Endothelial cell of umbilical vein (primary cell): Measurements from ENCODE around the gene PHLPP1. TPM values are rescaled to one million over a fixed set of nuclear protein-coding genes. Genes with fewer than 3 reads are reported as not detected.

Experiments used
- BruUV-seq: library from RNA; stranded (reverse); fragments of 400-500 nt; replicated peaks from 2 replicates; lab custom pipeline; 2021; lab: Mats Ljungman, UMichigan
- CTCF ChIA-PET: fragments of 300-600, 350-600 bp; sonication (Branson Sonifier 250); formaldehyde crosslinking; loops from one replicate; lab custom pipeline; 2021; ENCODE audit warnings: antibody characterized with exemption, inconsistent platforms; lab: Charles Lee
- POLR2A ChIA-PET: fragments of 300-600, 350-600 bp; sonication (Branson Sonifier 250); formaldehyde crosslinking; loops from one replicate; lab custom pipeline; 2021; ENCODE audit warnings: antibody characterized with exemption, inconsistent platforms; lab: Charles Lee
- DNase-seq: peaks from one replicate; pipeline ENCODE4 v3.0.0-alpha.2; 2011; ENCODE audit warnings: low read depth, low spot score
- FAIRE-seq: peaks from 2 replicates; lab custom pipeline; 2011; peaks lifted over from hg19 to GRCh38; lab: Jason Lieb, UNC
- H2AFZ ChIP-seq: 2 replicates; pipeline ENCODE4 v1.6.0; 2012; ENCODE audit warnings: low read depth, low read length, control low read depth, inconsistent platforms
- H3K27ac ChIP-seq: 2 replicates; pipeline ENCODE4 v1.5.1; 2011; ENCODE audit warnings: low read depth, mild to moderate bottlenecking, control low read depth, low read length, moderate library complexity; ENCODE audit not compliant: insufficient read depth
- H3K27me3 ChIP-seq, 2 experiments: 2 replicates each; pipeline versions ENCODE4 v1.6.0 to v1.6.1; 2011; ENCODE audit warnings: low read length in 2 of 2, mixed read lengths in 1 of 2; ENCODE audit not compliant: control insufficient read depth in 2 of 2, insufficient read depth in 2 of 2
- H3K36me3 ChIP-seq, 2 experiments: 2 replicates in 1 of 2; 3 replicates in 1 of 2; pipeline ENCODE4 v1.5.1; 2011; ENCODE audit warnings: low read length in 2 of 2, mild to moderate bottlenecking in 1 of 2, moderate library complexity in 1 of 2; ENCODE audit not compliant: control insufficient read depth in 2 of 2, insufficient read depth in 2 of 2; ENCODE audit errors: extremely low read depth in 1 of 2
- H3K4me1 ChIP-seq: 3 replicates; pipeline ENCODE4 v1.5.1; 2011; ENCODE audit warnings: mild to moderate bottlenecking, low read length; ENCODE audit not compliant: control insufficient read depth, insufficient read depth; ENCODE audit errors: extremely low read depth
- H3K4me2 ChIP-seq: 2 replicates; pipeline ENCODE4 v1.6.1; 2011; ENCODE audit warnings: low read length, control low read depth, mixed read lengths; ENCODE audit not compliant: insufficient read depth
- H3K4me3 ChIP-seq, 3 experiments: fragments of 200-600 bp in 1 of 3; sonication (generic), shearing (Covaris generic) in 1 of 3; replicated peaks in 1 of 3; 2 replicates each; pipeline ENCODE4 v1.5.1; 2011 to 2016; ENCODE audit warnings: control low read depth in 3 of 3, low read length in 3 of 3, mild to moderate bottlenecking in 2 of 3, inconsistent platforms in 1 of 3, low read depth in 1 of 3, moderate library complexity in 1 of 3; ENCODE audit not compliant: insufficient read depth in 1 of 3
- H3K79me2 ChIP-seq: 2 replicates; pipeline ENCODE4 v1.6.0; 2012; ENCODE audit warnings: low read length, inconsistent platforms; ENCODE audit not compliant: control insufficient read depth, insufficient read depth
- H3K9ac ChIP-seq: replicated peaks from 2 replicates; pipeline ENCODE3; 2011; ENCODE audit warnings: low read length, control low read depth; ENCODE audit not compliant: insufficient read depth; ENCODE audit errors: extremely low read depth
- H3K9me1 ChIP-seq: replicated peaks from 3 replicates; pipeline ENCODE4 v1.6.0; 2011; ENCODE audit warnings: mild to moderate bottlenecking, low read length; ENCODE audit not compliant: control insufficient read depth, insufficient read depth; ENCODE audit errors: extremely low read depth
- H3K9me3 ChIP-seq: replicated peaks from 2 replicates; pipeline ENCODE4 v1.5.1; 2012; ENCODE audit warnings: low read length, inconsistent platforms; ENCODE audit not compliant: control insufficient read depth, insufficient read depth
- H4K20me1 ChIP-seq: replicated peaks from 2 replicates; pipeline ENCODE3; 2011; ENCODE audit warnings: mild to moderate bottlenecking, low read length; ENCODE audit not compliant: control insufficient read depth, insufficient read depth; ENCODE audit errors: extremely low read depth
- EZH2 ChIP-seq: IDR thresholded peaks from 2 replicates; pipeline ENCODE4 v1.6.1; 2012; ENCODE audit warnings: borderline replicate concordance, low read depth, mild to moderate bottlenecking, moderate library complexity, low read length, inconsistent platforms; ENCODE audit not compliant: severe bottlenecking
- FOS ChIP-seq: IDR thresholded peaks from 2 replicates; pipeline ENCODE4 v1.6.1; 2011; ENCODE audit warnings: mild to moderate bottlenecking, low read length, moderate library complexity, borderline replicate concordance; ENCODE audit not compliant: insufficient read depth
- GATA2 ChIP-seq: IDR thresholded peaks from 2 replicates; pipeline ENCODE4 v1.7.0; 2011; ENCODE audit warnings: low read depth, mild to moderate bottlenecking, moderate library complexity, mixed read lengths, low read length; ENCODE audit not compliant: insufficient read length, insufficient read depth
- JUN ChIP-seq: IDR thresholded peaks from 2 replicates; pipeline ENCODE4 v1.6.1; 2011; ENCODE audit warnings: borderline replicate concordance, low read depth; ENCODE audit not compliant: insufficient read length, insufficient read depth
- MAX ChIP-seq: IDR thresholded peaks from 2 replicates; pipeline ENCODE4 v1.6.1; 2011; ENCODE audit not compliant: insufficient read depth, insufficient read length
- MYC ChIP-seq: IDR thresholded peaks from one replicate; pipeline ENCODE4 v1.6.1; 2011; ENCODE audit warnings: mild to moderate bottlenecking, low read depth, low read length
- POLR2A ChIP-seq: IDR thresholded peaks from 2 replicates; pipeline ENCODE4 v1.6.1; 2012; ENCODE audit warnings: low read depth, mild to moderate bottlenecking, control low read depth, low read length
- POLR2AphosphoS5 ChIP-seq: IDR thresholded peaks from 2 replicates; pipeline ENCODE4 v1.6.1; 2012; ENCODE audit warnings: low read depth, mild to moderate bottlenecking, control low read depth, low read length, moderate library complexity; ENCODE audit not compliant: insufficient read depth
- dilution Hi-C: fragments of 300-500 bp; cut with MboI; formaldehyde crosslinking; loops from one replicate; pipeline ENCODE4 v1.15.0; 2019; ENCODE audit warnings: low sequenced_read_pairs; ENCODE audit not compliant: extremely low pct_ligation_motif_present
- intact Hi-C: fragments of 100-400 bp; cut with micrococcal nuclease; formaldehyde crosslinking; loops from one replicate; pipeline ENCODE4 v1.10.0; 2022
- polyA plus RNA-seq, 4 experiments: library from polyadenylated mRNA; depleted of rRNA in 3 of 4; stranded (reverse) in 3 of 4; unstranded in 1 of 4; fragments of >200 nt; gene quantifications; 2 replicates each; pipeline versions ENCODE4 v1.2.1 to v1.2.3, GENCODE V29; 2011 to 2012; ENCODE audit warnings: missing spikeins in 1 of 4
- total RNA-seq: library from RNA; stranded (reverse); gene quantifications from 2 replicates; pipeline ENCODE4 v1.2.3, GENCODE V29; 2021
- TF ChIP-seq, protein P1 (sequence below), 2 donors: IDR thresholded peaks; 1 replicate in 1 of 2; 2 replicates in 1 of 2; pipeline ENCODE4 v1.5.1; 2011; ENCODE audit warnings: low read length in 2 of 2, mild to moderate bottlenecking in 2 of 2, moderate library complexity in 2 of 2, control low read depth in 1 of 2, inconsistent platforms in 1 of 2, low read depth in 1 of 2; ENCODE audit not compliant: insufficient read depth in 1 of 2; ENCODE audit errors: extremely low read depth in 1 of 2

The PHLPP1 gene
- total and polyA plus RNA-seq, 2 donors (not counting 3 experiments of a cell fraction or from before 2014, with no cell fraction given): 4.0 to 10.8 TPM

- BruUV-seq: no TSS peak
- H4K20me1 ChIP-seq: no peaks in the 10 kb centered on the region
- no peak overlapping the region for H3K4me2 ChIP-seq
- no peaks in the 10 kb centered on the region for H3K79me2 ChIP-seq
- ChIA-PET POLR2A (no interaction called here), CTCF (interaction anchor here (1.7 kb wide), 1 partner anchor 131 kb away, joined by 4 read pairs; the partner anchor contains the start of gene PHLPP1)
- H3K36me3 ChIP-seq: no peaks in the 10 kb centered on the region
- no peaks in the 10 kb centered on the region for H3K9me1 ChIP-seq
- no peaks in the 10 kb centered on the region for H3K4me1 ChIP-seq
- no peaks in the 10 kb centered on the region for H3K27me3 ChIP-seq
- no peak overlapping the region for H3K9ac ChIP-seq
- DNase-seq (no peak), FAIRE-seq (no peak)
- no peak overlapping the region for H3K4me3 ChIP-seq
- H2AFZ ChIP-seq: no peak overlapping the region
- intact Hi-C loops: no loop called here
- TF ChIP-seq FOS: no peak
- TF ChIP-seq, protein P1, sequence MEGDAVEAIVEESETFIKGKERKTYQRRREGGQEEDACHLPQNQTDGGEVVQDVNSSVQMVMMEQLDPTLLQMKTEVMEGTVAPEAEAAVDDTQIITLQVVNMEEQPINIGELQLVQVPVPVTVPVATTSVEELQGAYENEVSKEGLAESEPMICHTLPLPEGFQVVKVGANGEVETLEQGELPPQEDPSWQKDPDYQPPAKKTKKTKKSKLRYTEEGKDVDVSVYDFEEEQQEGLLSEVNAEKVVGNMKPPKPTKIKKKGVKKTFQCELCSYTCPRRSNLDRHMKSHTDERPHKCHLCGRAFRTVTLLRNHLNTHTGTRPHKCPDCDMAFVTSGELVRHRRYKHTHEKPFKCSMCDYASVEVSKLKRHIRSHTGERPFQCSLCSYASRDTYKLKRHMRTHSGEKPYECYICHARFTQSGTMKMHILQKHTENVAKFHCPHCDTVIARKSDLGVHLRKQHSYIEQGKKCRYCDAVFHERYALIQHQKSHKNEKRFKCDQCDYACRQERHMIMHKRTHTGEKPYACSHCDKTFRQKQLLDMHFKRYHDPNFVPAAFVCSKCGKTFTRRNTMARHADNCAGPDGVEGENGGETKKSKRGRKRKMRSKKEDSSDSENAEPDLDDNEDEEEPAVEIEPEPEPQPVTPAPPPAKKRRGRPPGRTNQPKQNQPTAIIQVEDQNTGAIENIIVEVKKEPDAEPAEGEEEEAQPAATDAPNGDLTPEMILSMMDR (IDR thresholded peaks at IDR 0.05; ENCODE audit: extremely low read depth in 1 of 2, insufficient read depth in 1 of 2, low read depth in 1 of 2, low read length in 2 of 2): no peak
- no peak for TF ChIP-seq POLR2A
- no peak for TF ChIP-seq JUN
- TF ChIP-seq MAX: no peak
- no peak for TF ChIP-seq GATA2
- TF ChIP-seq EZH2: no peak
- no peak for TF ChIP-seq MYC
- no peak for TF ChIP-seq POLR2AphosphoS5
- H3K27ac ChIP-seq: no peak overlapping the region
- H3K9me3 ChIP-seq: no peaks in the 10 kb centered on the region
- dilution Hi-C loops: no loop called here
These were observed 131.7 kb downstream of the PHLPP1 start for GRCh38 chr18:62847081-62847480.
